GM21515 (cell line): ENCODE measurements around the gene OOSP3.

ENCODE experiments used
- ATAC-seq: cut with Tn5 transposase; IDR thresholded peaks from one replicate; pipeline ENCODE4 v1.9.1; 2021; ENCODE audit not compliant: unreplicated experiment

OOSP3 gene

DNA sequence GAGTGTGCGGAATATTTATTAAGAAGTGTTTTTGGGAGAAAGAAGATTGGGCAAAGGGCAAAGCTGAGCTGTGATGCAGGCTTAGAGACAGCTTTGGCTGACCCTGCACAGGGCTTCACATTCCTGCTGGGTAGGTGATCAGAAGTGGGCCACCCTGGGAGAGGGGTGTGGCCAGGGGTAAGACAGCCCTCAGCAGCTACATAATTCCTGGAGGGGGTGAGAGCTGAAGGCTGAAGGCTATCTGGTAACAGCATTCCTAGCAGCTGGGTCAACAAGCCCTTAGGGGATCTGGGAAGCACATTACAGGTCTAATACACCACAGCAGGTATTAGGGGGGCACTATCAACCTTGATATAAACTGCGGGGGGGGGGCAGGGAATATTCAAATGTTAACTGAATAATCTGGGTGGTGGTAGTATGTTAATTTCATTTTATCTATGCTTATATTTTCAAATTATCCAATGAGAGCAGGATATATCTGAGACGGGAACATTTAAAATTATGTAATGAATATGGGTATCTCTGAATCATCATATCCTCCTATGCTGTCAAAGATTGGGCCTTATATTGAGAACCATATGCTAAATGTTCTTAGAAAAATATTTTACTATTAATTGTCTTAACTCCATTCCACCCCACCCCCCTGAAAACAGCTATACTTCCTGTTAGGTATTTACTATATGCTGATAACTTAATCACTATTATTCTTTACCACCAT is 65.6 kb downstream of the OOSP3 start:
- no peak for ATAC-seq

DNA sequence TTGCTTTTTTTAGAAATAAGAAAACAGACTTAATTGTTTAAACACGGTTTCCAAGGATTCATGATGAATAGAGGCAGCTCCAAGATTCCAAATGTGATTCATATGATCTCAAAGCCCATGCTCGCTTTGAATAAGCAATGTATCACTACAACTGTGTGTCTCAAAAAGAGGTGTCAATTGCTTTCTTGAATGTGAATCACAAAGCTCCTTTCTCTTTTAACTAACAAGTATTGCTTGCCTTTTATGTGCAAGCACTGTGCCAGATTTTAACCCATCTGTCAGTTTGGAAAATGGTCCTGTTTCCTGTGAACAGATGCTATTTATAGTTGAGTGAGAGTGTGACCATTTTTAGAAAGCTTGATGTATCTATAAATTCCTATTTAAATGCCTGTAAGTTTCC is 66.1 kb downstream of the OOSP3 start:
- ATAC-seq: no peak
